GM23248 (cell line): Measurements from ENCODE around the gene CDCA5. TPM values are rescaled to one million over a fixed set of nuclear protein-coding genes. Genes with fewer than 3 reads are reported as not detected.

Source experiments
- DNase-seq: peaks from one replicate; pipeline ENCODE4 v3.0.0-alpha.2; 2015
- H2AFZ ChIP-seq: fragments of 200-600 bp; sonication (generic); 2 replicates; pipeline ENCODE4 v1.6.1; 2016; ENCODE audit warnings: antibody characterized with exemption
- H3F3A ChIP-seq: fragments of 200-600 bp; sonication (generic); 2 replicates; pipeline ENCODE4 v1.6.1; 2016; ENCODE audit warnings: mild to moderate bottlenecking, antibody characterized with exemption, mixed run types; ENCODE audit not compliant: insufficient read depth
- H3K27ac ChIP-seq: fragments of 200-600 bp; sonication (generic); 2 replicates; pipeline ENCODE4 v1.5.1; 2016; ENCODE audit warnings: mild to moderate bottlenecking
- H3K27me3 ChIP-seq: fragments of 200-600 bp; sonication (generic); replicated peaks from 2 replicates; pipeline ENCODE4 v1.6.1; 2016; ENCODE audit warnings: mild to moderate bottlenecking; ENCODE audit not compliant: insufficient read depth
- H3K36me3 ChIP-seq: fragments of 200-600 bp; sonication (generic); 2 replicates; pipeline ENCODE4 v1.6.1; 2016; ENCODE audit warnings: low read depth, mild to moderate bottlenecking
- H3K4me1 ChIP-seq: fragments of 200-600 bp; sonication (generic); 2 replicates; pipeline ENCODE4 v1.6.1; 2016; ENCODE audit warnings: mild to moderate bottlenecking; ENCODE audit not compliant: insufficient read depth
- H3K4me2 ChIP-seq: fragments of 200-600 bp; sonication (generic); one replicate; pipeline ENCODE4 v1.6.1; 2016; ENCODE audit warnings: mild to moderate bottlenecking; ENCODE audit not compliant: unreplicated experiment
- H3K4me3 ChIP-seq: fragments of 200-600 bp; sonication (generic); 2 replicates; pipeline ENCODE4 v1.5.1; 2016; ENCODE audit warnings: mild to moderate bottlenecking
- H3K79me2 ChIP-seq: fragments of 200-600 bp; sonication (generic); 2 replicates; pipeline ENCODE4 v1.6.1; 2016; ENCODE audit warnings: mild to moderate bottlenecking; ENCODE audit not compliant: insufficient read depth
- H3K9ac ChIP-seq: fragments of 200-600 bp; sonication (generic); 2 replicates; pipeline ENCODE4 v1.6.1; 2016; ENCODE audit warnings: mild to moderate bottlenecking
- H3K9me2 ChIP-seq: fragments of 200-600 bp; sonication (generic); 2 replicates; pipeline ENCODE4 v1.6.1; 2016; ENCODE audit warnings: mixed run types, mild to moderate bottlenecking, moderate library complexity; ENCODE audit not compliant: insufficient read depth
- H3K9me3 ChIP-seq: fragments of 200-600 bp; sonication (generic); one replicate; pipeline ENCODE4 v1.6.1; 2017; ENCODE audit warnings: low read depth
- H4K20me1 ChIP-seq: fragments of 200-600 bp; sonication (generic); 2 replicates; pipeline ENCODE4 v1.6.0; 2016; ENCODE audit not compliant: insufficient read depth
- EZH2 ChIP-seq: fragments of 200-600 bp; sonication (generic); IDR thresholded peaks from 2 replicates; pipeline ENCODE4 v1.6.1; 2018; ENCODE audit warnings: antibody characterized with exemption, mild to moderate bottlenecking; ENCODE audit not compliant: insufficient read depth, poor library complexity, severe bottlenecking
- EZH2phosphoT487 ChIP-seq: fragments of 200-600 bp; sonication (generic); IDR thresholded peaks from 2 replicates; pipeline ENCODE4 v1.6.1; 2018; ENCODE audit warnings: antibody characterized with exemption, moderate library complexity, mild to moderate bottlenecking, low read depth; ENCODE audit not compliant: insufficient read depth
- WGBS, 2 experiments: methylation state at CpG; one replicate each; pipeline ENCODE4 v1.1.6; 2015 to 2017; ENCODE audit warnings: low lambda C conversion rate in 2 of 2, low coverage in 1 of 2; ENCODE audit errors: missing lambda C conversion rate in 2 of 2; 5-methylcytosine and 5-hydroxymethylcytosine counted together
- in situ Hi-C: fragments of 300-500 bp; cut with MboI; formaldehyde crosslinking; loops from 2 replicates; pipeline ENCODE4 v1.15.0; 2020
- polyA plus RNA-seq: library from polyadenylated mRNA; unstranded; fragments of >200 nt; fragmentation: Nextera tagmentation; extraction: Ambion mirVana; gene quantifications from 2 replicates; pipeline ENCODE4 v1.2.1, GENCODE V29; 2016
- total RNA-seq: library from RNA; depleted of rRNA; stranded (reverse); fragments of >200 nt; shearing (Covaris generic); gene quantifications from 2 replicates; pipeline ENCODE4 v1.2.3, GENCODE V29; 2014; rRNA removed

CDCA5 gene, protein sequence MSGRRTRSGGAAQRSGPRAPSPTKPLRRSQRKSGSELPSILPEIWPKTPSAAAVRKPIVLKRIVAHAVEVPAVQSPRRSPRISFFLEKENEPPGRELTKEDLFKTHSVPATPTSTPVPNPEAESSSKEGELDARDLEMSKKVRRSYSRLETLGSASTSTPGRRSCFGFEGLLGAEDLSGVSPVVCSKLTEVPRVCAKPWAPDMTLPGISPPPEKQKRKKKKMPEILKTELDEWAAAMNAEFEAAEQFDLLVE
- total RNA-seq (16.8 and 17.5 TPM in 2 replicates), polyA plus RNA-seq (11.9 and 12.4 TPM in 2 replicates)

DNA sequence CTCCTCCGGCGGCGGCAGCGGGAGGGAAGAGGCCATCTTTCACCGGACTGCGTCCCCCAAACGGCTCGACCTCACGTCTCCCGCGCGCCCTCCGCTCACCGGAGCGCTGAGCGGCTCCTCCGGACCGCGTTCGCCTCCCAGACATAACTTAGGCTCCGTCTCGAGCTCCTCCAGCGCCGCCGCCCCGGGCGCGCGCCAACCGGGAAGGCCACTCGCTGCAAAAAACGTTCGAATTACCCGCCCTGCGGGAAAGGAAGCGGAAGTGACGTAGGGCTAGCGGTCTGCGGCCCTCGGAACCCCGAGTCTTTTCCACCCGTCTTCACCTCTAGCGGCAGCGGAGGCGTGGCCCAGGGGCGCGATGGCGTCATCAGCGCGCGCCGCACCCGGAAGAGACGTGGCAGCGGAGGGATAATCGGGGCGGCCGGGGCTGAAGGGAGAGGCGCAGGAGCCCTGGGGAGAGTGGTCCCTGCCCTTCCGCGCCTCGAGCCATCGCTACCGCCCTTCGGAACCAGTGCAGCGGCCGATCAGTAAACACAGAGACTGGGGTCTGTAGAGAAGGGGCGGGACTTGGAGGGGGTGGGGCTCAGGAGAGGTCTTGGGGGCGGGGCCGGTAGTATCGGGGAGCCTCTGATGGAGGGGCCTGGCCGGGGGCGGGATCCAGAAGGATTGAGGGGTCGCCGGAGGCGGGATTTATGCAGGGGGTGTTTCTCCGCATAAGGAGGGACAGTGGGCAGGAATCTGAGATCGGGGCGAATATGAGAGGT is at the start of gene CDCA5, which contains the start of gene ZFPL1:
TSS of gene CDCA5 (minus strand) at position 207 of the 764 bp plus-strand sequence. CDS start at position 145, 62 bp downstream.
TSS of gene ZFPL1 (plus strand) at position 389 of the 764 bp plus-strand sequence. CDS start 477 bp downstream, outside the sequence.
- no peak for TF ChIP-seq EZH2
- no peak for TF ChIP-seq EZH2phosphoT487
- in situ Hi-C loops: no loop called here
- Histone ChIP-seq H3K4me2 (peak within 1 kb of the TSS; percentile 93), H3K9ac (peak within 1 kb of the TSS; percentile 94), H3K4me3 (peak within 1 kb of the TSS; percentile 93), H3F3A (no peaks in the 10 kb centered on the region), H3K27ac (peak within 1 kb of the TSS; percentile 89), H3K36me3 (peaks cover 9% of the 10 kb centered on the region; the same call in 1 of the 2 replicates), H3K27me3 (no peaks in the 10 kb centered on the region), H3K79me2 (peaks cover 58% of the 10 kb centered on the region), H3K4me1 (0 out of 2 replicates have a peak, but pooled peaks cover 5% of the 10 kb centered on the region), H2AFZ (peak within 1 kb of the TSS; percentile 93), H4K20me1 (no peaks in the 10 kb centered on the region), H3K9me2 (no peaks in the 10 kb centered on the region), H3K9me3 (no peaks in the 10 kb centered on the region)
- WGBS, 2 experiments: 1 to 3% methylated on average over 77 to 79 of the region's 79 CpGs
- DNase-seq: peak; percentile 99

DNA sequence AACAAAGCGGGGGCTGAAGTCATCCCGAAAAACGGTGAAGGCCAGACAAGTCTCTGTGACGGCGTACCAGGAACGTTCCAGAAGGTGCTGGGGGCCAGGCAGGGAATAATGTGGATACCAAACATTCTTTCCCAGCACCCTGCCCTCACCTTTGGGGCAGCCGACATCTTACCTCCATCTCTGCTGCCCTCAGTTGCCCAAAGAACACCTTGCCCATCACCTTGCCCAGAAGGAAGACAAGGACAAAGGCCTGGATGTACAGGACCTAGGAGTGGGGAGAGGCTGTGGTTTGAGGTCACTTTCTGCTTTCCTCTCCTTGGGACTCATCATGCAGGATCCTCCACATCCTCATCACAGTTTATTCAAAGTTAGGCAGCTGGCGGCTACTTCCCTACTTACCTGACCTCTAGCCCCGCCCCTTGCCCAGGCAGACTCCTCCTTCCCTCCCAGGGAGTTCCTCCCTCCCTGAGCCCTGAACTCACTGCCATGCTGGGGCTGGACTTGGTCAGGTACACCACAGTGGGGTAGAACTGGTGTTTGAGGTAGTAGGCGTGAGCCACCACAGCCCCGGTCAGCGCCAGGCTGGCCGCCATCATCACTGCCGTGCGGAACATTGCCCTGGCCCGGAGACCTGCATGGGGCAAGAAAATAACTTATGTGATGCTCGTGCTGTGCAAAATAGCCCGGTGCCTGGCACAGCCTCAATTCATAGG is 49.3 kb upstream of the CDCA5 start:
- Histone ChIP-seq H3K9me2 (no peaks in the 10 kb centered on the region), H3F3A (0 out of 2 replicates have a peak, but pooled peaks cover 6% of the 10 kb centered on the region), H3K27me3 (no peaks in the 10 kb centered on the region), H2AFZ (peak overlapping the region; percentile 82; the same call in 1 of the 2 replicates), H3K36me3 (peaks cover 4% of the 10 kb centered on the region; the same call in 1 of the 2 replicates), H3K9ac (peak overlapping the region; percentile 98), H3K4me1 (peaks cover 8% of the 10 kb centered on the region), H4K20me1 (no peaks in the 10 kb centered on the region), H3K4me2 (peak overlapping the region; percentile 82), H3K4me3 (peak overlapping the region; percentile 84), H3K79me2 (peaks cover 37% of the 10 kb centered on the region), H3K9me3 (no peaks in the 10 kb centered on the region), H3K27ac (peak overlapping the region; percentile 98; the same call in 1 of the 2 replicates)
- no peak for TF ChIP-seq EZH2
- TF ChIP-seq EZH2phosphoT487: no peak
- in situ Hi-C loops: no loop called here
- DNase-seq: peak; percentile 51
- WGBS, 2 experiments: 35% methylated on average over 18 of the region's 18 CpGs

DNA sequence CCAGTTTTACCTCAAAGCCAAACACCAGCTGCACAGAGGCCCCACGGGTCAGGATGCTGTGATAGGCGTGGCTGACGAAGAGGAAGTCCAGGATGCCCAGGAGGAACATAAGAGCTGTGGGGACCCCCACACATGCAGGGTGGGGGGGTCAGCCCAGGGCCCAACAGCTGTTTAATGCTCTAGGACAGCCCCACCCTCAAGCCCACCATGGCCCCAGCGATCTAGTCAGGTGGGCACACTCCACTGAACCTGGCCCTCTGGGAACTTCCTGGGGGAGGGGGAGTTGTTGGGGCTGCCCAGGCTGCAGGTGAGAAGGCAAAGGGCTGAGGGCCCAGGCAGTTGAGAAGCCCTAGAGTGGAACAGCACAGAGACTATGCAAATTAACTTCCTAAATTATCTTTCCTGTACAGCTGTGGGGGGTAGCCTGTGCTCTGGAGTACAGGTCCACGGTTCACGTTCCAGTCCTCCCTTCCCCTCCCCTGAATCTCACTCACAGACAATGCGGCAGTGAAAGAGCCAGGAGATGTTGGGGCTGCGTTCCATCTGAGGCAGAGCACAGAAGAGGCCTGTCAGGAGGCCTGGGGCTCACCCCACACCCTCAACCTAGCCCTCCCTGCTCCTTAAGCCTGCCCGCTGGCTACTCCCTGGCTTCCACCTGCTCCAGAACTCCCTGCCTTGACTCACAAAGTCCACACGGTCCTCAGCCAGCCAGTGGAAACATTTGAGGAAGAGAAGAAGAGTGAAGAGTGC is 48.6 kb upstream of the CDCA5 start:
- Histone ChIP-seq H3K27ac (no peak overlapping the region), H3K79me2 (peaks cover 37% of the 10 kb centered on the region), H3K9ac (peak overlapping the region; percentile 98), H3K4me2 (peak overlapping the region; percentile 82), H3K9me2 (no peaks in the 10 kb centered on the region), H4K20me1 (no peaks in the 10 kb centered on the region), H3K27me3 (no peaks in the 10 kb centered on the region), H3F3A (0 out of 2 replicates have a peak, but pooled peaks cover 6% of the 10 kb centered on the region), H2AFZ (no peak overlapping the region), H3K9me3 (no peaks in the 10 kb centered on the region), H3K4me1 (peaks cover 8% of the 10 kb centered on the region), H3K36me3 (peaks cover 5% of the 10 kb centered on the region; the same call in 1 of the 2 replicates), H3K4me3 (peak overlapping the region; percentile 84)
- WGBS, 2 experiments: 61 to 63% methylated on average over 10 of the region's 10 CpGs
- DNase-seq: no peak
- in situ Hi-C loops: no loop called here
- TF ChIP-seq EZH2: no peak
- TF ChIP-seq EZH2phosphoT487: no peak
